Mesothelial cell of epicardium (in vitro differentiated cells): ENCODE data around the gene CAMTA1. TPM values are rescaled to one million over a fixed set of nuclear protein-coding genes. Genes with fewer than 3 reads are reported as not detected.

Source experiments
- DNase-seq, 2 experiments: peaks; one replicate each; pipeline ENCODE4 v3.0.0; 2021; ENCODE audit warnings: low spot score in 2 of 2; ENCODE audit not compliant: unreplicated experiment in 2 of 2
- H3K27ac Mint-ChIP-seq: 2 replicates; pipeline ENCODE4 v1.8.0; 2021; ENCODE audit warnings: mixed read lengths
- H3K27me3 Mint-ChIP-seq: 2 replicates; pipeline ENCODE4 v1.8.0; 2021; ENCODE audit warnings: low read depth, mixed read lengths
- H3K36me3 Mint-ChIP-seq: 2 replicates; pipeline ENCODE4 v1.8.0; 2021; ENCODE audit warnings: mixed read lengths
- H3K4me1 Mint-ChIP-seq: 2 replicates; pipeline ENCODE4 v1.8.0; 2021; ENCODE audit warnings: mixed read lengths
- H3K4me3 Mint-ChIP-seq: 2 replicates; pipeline ENCODE4 v1.8.0; 2021; ENCODE audit warnings: mild to moderate bottlenecking, moderate library complexity, mixed read lengths
- H3K9me3 Mint-ChIP-seq: 2 replicates; pipeline ENCODE4 v1.8.0; 2021; ENCODE audit warnings: mixed read lengths
- CTCF ChIP-seq: fragments of 200-600 bp; sonication (generic); IDR thresholded peaks from one replicate; pipeline ENCODE4 v1.5.0; 2021; ENCODE audit warnings: antibody characterized with exemption; ENCODE audit not compliant: unreplicated experiment
- total RNA-seq: library from RNA; stranded (reverse); gene quantifications from 3 replicates; pipeline ENCODE4 v1.2.1, GENCODE V29; 2021

Gene CAMTA1
- total RNA-seq, 1 donor from 2014 or later, result 70.4 TPM

DNA sequence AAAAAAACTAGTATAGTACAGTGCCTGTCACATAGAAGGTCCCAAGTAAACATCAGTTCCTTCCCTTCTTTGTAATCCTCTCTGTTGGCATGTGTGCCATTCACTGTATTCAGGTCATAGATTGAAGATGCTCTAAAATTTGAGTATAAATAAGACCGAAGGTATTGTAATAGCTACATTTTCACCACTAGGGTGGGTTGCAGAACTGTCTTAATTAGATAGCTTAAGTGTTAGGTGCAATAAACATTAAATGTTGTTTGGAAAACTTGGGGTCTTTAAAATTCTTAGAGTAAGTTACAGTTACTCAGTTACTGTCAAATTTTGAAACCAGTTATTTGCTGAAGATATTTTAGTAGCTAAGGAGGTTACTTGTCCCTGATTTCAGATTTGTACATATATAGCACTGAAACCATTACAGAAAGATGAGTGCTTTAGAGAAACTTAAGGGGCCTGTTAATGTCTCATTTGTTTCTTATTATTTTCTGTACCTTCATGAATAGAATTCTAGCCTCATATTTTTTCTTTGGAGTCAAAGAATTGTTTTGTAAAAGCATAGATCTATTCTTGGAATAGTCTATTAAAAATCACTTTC, 1023.1 kb downstream of the CAMTA1 start:
- Mint-ChIP-seq H3K4me3 (no peak overlapping the region), H3K4me1 (no peaks in the 10 kb centered on the region), H3K27me3 (no peaks in the 10 kb centered on the region), H3K27ac (no peak overlapping the region), H3K9me3 (peaks cover 8% of the 10 kb centered on the region), H3K36me3 (peaks cover 23% of the 10 kb centered on the region)
- DNase-seq, result no peak
- TF ChIP-seq CTCF, result peak; percentile 65

DNA sequence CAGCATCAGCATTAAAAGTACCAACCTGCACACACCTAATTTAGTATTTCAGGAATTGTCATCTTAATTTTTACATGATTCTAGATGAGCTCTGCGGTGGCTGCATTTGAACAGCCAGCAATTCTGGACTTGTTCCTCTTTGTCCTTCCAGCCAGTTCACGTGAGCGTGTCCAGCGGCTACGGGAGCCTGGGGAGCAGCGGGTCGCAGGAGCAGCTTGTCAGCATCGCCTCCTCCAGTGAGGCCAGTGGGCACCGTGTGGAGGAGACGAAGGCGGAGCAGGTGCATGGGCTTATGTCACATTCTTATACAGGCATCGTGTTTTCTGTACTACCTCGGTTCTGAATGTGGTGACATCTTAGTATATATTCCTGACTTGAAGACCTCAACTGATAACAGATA, 1024.5 kb downstream of the CAMTA1 start:
- DNase-seq, result no peak
- Mint-ChIP-seq H3K27me3 (no peaks in the 10 kb centered on the region), H3K4me1 (no peaks in the 10 kb centered on the region), H3K36me3 (peaks cover 30% of the 10 kb centered on the region), H3K27ac (no peak overlapping the region), H3K4me3 (no peak overlapping the region), H3K9me3 (peaks cover 19% of the 10 kb centered on the region)
- no peak for TF ChIP-seq CTCF

- Mint-ChIP-seq H3K4me1 (no peaks in the 10 kb centered on the region), H3K9me3 (peaks cover 24% of the 10 kb centered on the region), H3K27ac (no peak overlapping the region), H3K4me3 (no peak overlapping the region), H3K36me3 (peaks cover 29% of the 10 kb centered on the region), H3K27me3 (no peaks in the 10 kb centered on the region)
- DNase-seq, result no peak
- TF ChIP-seq CTCF, result no peak
Measured at GRCh38 chr1:7810395-7810794, 1025.1 kb downstream of the CAMTA1 start.

GRCh38 chr1:7811476-7811875, 1026.2 kb downstream of the CAMTA1 start:
- no peaks in the 10 kb centered on the region for H3K27me3 Mint-ChIP-seq

DNA sequence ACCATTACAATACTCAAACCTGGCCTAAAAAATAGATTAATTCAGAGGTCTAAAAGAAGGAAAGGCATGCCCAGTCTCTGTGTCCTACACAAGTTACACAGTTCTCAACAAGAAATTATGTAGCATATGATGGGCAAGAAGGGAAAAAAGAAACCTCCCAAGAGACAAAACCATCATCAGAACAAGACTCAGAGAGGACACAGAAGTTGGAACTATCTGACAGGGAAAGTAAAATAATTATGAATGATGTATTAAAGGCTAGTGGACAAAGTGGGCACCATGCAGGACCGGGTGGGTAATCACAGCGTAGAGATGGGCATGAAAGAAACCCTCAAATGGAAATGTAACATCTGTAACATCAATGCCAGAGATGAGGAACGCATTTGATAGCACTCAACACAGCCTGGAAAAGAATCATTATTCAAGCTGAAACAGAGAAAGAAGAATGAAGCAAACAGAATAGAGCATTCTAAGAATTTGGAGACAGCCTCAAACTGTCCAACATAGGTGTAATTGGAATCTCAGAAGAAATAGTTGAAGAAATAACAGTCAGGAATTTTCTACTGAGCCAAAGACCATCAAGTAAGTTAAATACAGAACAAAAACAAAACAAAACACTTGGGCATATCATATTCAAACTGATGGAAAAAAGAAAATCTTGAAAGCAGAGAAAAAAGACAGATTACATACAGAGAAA, 1028.6 kb downstream of the CAMTA1 start:
- Mint-ChIP-seq H3K36me3 (peaks cover 32% of the 10 kb centered on the region), H3K27ac (no peak overlapping the region)
- TF ChIP-seq CTCF, result no peak

More at GRCh38 chr1:7811476-7811875, 1026.2 kb downstream of the CAMTA1 start:
- DNase-seq, result no peak
- H3K4me1 Mint-ChIP-seq, result no peaks in the 10 kb centered on the region
- no peak overlapping the region for H3K27ac Mint-ChIP-seq
- peaks cover 30% of the 10 kb centered on the region for H3K36me3 Mint-ChIP-seq
- H3K9me3 Mint-ChIP-seq, result peaks cover 30% of the 10 kb centered on the region
- TF ChIP-seq CTCF, result no peak
- no peak overlapping the region for H3K4me3 Mint-ChIP-seq

More for the DNA sequence above, 1028.6 kb downstream of the CAMTA1 start:
- H3K4me1 Mint-ChIP-seq, result no peaks in the 10 kb centered on the region
- H3K4me3 Mint-ChIP-seq, result no peak overlapping the region
- DNase-seq, result no peak
- H3K9me3 Mint-ChIP-seq, result peaks cover 30% of the 10 kb centered on the region
- no peaks in the 10 kb centered on the region for H3K27me3 Mint-ChIP-seq

Other genes starting within 250 kb of the CAMTA1 start
- gene NOL9, start 230.9 kb upstream of the CAMTA1 start, total RNA-seq, result 37.5 to 44.4 TPM (median 37.9 TPM) in 3 replicates
- gene TAS1R1, start 230.1 kb upstream of the CAMTA1 start, total RNA-seq, result not detected in 3 replicates
- gene ZBTB48, start 205.5 kb upstream of the CAMTA1 start, total RNA-seq, result 33.6 to 41.5 TPM (median 33.8 TPM) in 3 replicates
- gene KLHL21, start 182.6 kb upstream of the CAMTA1 start, total RNA-seq, result 22.0 to 25.1 TPM (median 23.4 TPM) in 3 replicates
- gene PHF13, start 171.7 kb upstream of the CAMTA1 start, total RNA-seq, result 33.7 to 35.0 TPM (median 34.0 TPM) in 3 replicates
- 19.8 to 22.9 TPM (median 20.0 TPM) in 3 replicates for gene THAP3, start 160.6 kb upstream of the CAMTA1 start, total RNA-seq
- 60.9 to 65.1 TPM (median 63.4 TPM) in 3 replicates for gene DNAJC11, start 83.6 kb upstream of the CAMTA1 start, total RNA-seq